Hepatic stellate cell (primary cell): ENCODE results near the gene GZMM.

ENCODE experiments used
- DNase-seq: peaks from one replicate; pipeline ENCODE4 v3.0.0; 2011; ENCODE audit warnings: low spot score

GZMM gene

GRCh38 chr19:543910-544608, at the start of gene GZMM:
Gene GZMM, plus strand, starts transcription at chr19:544053. Its CDS starts 19 bp downstream, at chr19:544072.
- DNase-seq: no peak

GRCh38 chr19:494171-495080, 49.4 kb upstream of the GZMM start:
- DNase-seq: no peak

GRCh38 chr19:495081-495401, 48.8 kb upstream of the GZMM start:
- DNase-seq: no peak

GRCh38 chr19:495402-496111, 48.3 kb upstream of the GZMM start:
- DNase-seq: no peak

- no peak for DNase-seq
These were observed 47.7 kb upstream of the GZMM start, which contains the start of gene MADCAM1 for GRCh38 chr19:496112-496665. Gene MADCAM1, plus strand, starts transcription at chr19:496486. Its CDS starts 14 bp downstream, at chr19:496500.

GRCh38 chr19:496986-497385, 46.9 kb upstream of the GZMM start:
- DNase-seq: no peak

- no peak for DNase-seq
These were observed 46.4 kb upstream of the GZMM start for GRCh38 chr19:497491-497868.

GRCh38 chr19:497869-498510, 45.9 kb upstream of the GZMM start:
- DNase-seq: no peak

- no peak for DNase-seq
These were observed 45.4 kb upstream of the GZMM start for GRCh38 chr19:498511-498891.

GRCh38 chr19:498977-499623, 44.8 kb upstream of the GZMM start:
- no peak for DNase-seq

- DNase-seq: no peak
These were observed 42.2 kb upstream of the GZMM start for GRCh38 chr19:501646-502045.

GRCh38 chr19:504616-505015, 39.2 kb upstream of the GZMM start:
- no peak for DNase-seq

GRCh38 chr19:506404-507285, 37.2 kb upstream of the GZMM start:
- peak; percentile 100 for DNase-seq

- DNase-seq: peak; percentile 90
These were observed 36.3 kb upstream of the GZMM start, which contains the start of gene TPGS1 for GRCh38 chr19:507286-508203. Gene TPGS1, plus strand, starts transcription at chr19:507497. Its CDS starts 10 bp downstream, at chr19:507507.

- DNase-seq: no peak
These were observed 35.4 kb upstream of the GZMM start for GRCh38 chr19:508204-509150.

GRCh38 chr19:510606-511100, 33.2 kb upstream of the GZMM start:
- DNase-seq: peak; percentile 89

- DNase-seq: no peak
These were observed 32.6 kb upstream of the GZMM start for GRCh38 chr19:511101-511851.
